ENCODE measurements around the gene NBPF4.
"Not testable (repeated sequence)": the region's sequence is repeated elsewhere in the genome, so short reads cannot be mapped to it uniquely, and the experiment has no call there.

NBPF4 gene

GRCh38 chr1:108227772-108228171 is 16.1 kb downstream of the NBPF4 start:
- H3K79me1 ChIP-seq (ENCODE audit: low read depth, low read length); H3K4me3 ChIP-seq (ENCODE audit: low read length in 2 of 2); H4K8ac ChIP-seq (ENCODE audit: low read depth, low read length); H3K27me3 ChIP-seq (ENCODE audit: control insufficient read depth in 3 of 3, insufficient read depth in 3 of 3, low read depth in 1 of 3, low read length in 3 of 3); H3K4ac ChIP-seq (ENCODE audit: low read length); H3K14ac ChIP-seq (ENCODE audit: low read length); H3K27ac ChIP-seq (replicated peaks; ENCODE audit: low read length); H2BK120ac ChIP-seq (ENCODE audit: low read depth, low read length); H3K36me3 ChIP-seq (replicated peaks in 1 of 2; ENCODE audit: control insufficient read depth in 2 of 2, insufficient read depth in 2 of 2, low read length in 2 of 2); H3K9ac ChIP-seq (ENCODE audit: low read depth, low read length, poor library complexity); DNase-seq (ENCODE audit: low spot score); H2AK5ac ChIP-seq (ENCODE audit: low read depth, low read length); H2BK15ac ChIP-seq (ENCODE audit: low read length); H3K4me2 ChIP-seq (ENCODE audit: insufficient read depth, low read length, poor library complexity, severe bottlenecking); H3K18ac ChIP-seq (ENCODE audit: low read length); H3K4me1 ChIP-seq (ENCODE audit: control insufficient read depth in 2 of 2, insufficient read depth in 1 of 2, low read depth in 1 of 2, low read length in 2 of 2); H3K9me3 ChIP-seq (replicated peaks in 1 of 2; ENCODE audit: control insufficient read depth in 2 of 2, insufficient read depth in 1 of 2, low read depth in 1 of 2, low read length in 2 of 2); H4K91ac ChIP-seq (ENCODE audit: low read depth, low read length, poor library complexity); H2BK5ac ChIP-seq (ENCODE audit: low read length); H2AFZ ChIP-seq (ENCODE audit: low read length); H3K23ac ChIP-seq (ENCODE audit: low read depth, low read length, poor library complexity); H2BK12ac ChIP-seq (ENCODE audit: low read length): not testable (repeated sequence)
- no CpG with 5 or more reads among the region's 7 CpGs for WGBS, 2 donors (ENCODE audit: extremely low coverage in 2 of 2, insufficient read length in 2 of 2, insufficient replicate concordance in 1 of 2)

DNA sequence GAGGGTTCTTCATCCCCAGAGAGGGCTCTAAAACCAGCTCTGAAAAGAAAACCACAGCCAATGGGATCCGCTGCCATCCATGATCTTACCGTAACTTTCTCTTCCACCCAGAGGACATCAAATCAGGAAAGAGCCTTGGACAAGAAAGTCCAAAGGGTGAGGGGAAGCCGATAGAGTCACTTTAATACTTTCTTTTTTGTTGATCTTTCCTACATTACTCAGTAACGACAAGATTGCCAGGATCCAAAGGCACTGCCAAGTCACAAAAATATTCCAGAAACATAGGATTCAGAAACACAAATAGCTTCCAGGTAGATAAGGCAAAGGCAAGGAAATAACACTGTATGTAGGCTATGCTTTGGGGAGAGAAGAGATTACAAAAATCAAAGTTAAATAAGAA is 17.0 kb downstream of the NBPF4 start:
- not testable (repeated sequence) for H2BK120ac ChIP-seq (ENCODE audit: low read depth, low read length); H3K4me1 ChIP-seq (ENCODE audit: control insufficient read depth in 2 of 2, insufficient read depth in 1 of 2, low read depth in 1 of 2, low read length in 2 of 2); H3K4me3 ChIP-seq (ENCODE audit: low read length in 2 of 2); H3K9me3 ChIP-seq (replicated peaks in 1 of 2; ENCODE audit: control insufficient read depth in 2 of 2, insufficient read depth in 1 of 2, low read depth in 1 of 2, low read length in 2 of 2); H3K4me2 ChIP-seq (ENCODE audit: insufficient read depth, low read length, poor library complexity, severe bottlenecking); H2BK5ac ChIP-seq (ENCODE audit: low read length); H3K27me3 ChIP-seq (ENCODE audit: control insufficient read depth in 3 of 3, insufficient read depth in 3 of 3, low read depth in 1 of 3, low read length in 3 of 3); DNase-seq (ENCODE audit: low spot score); H2BK12ac ChIP-seq (ENCODE audit: low read length); H2AFZ ChIP-seq (ENCODE audit: low read length); H3K23ac ChIP-seq (ENCODE audit: low read depth, low read length, poor library complexity); H4K8ac ChIP-seq (ENCODE audit: low read depth, low read length); H3K4ac ChIP-seq (ENCODE audit: low read length); H3K14ac ChIP-seq (ENCODE audit: low read length); H3K9ac ChIP-seq (ENCODE audit: low read depth, low read length, poor library complexity); H2BK15ac ChIP-seq (ENCODE audit: low read length); H3K79me1 ChIP-seq (ENCODE audit: low read depth, low read length); H4K91ac ChIP-seq (ENCODE audit: low read depth, low read length, poor library complexity); H3K27ac ChIP-seq (replicated peaks; ENCODE audit: low read length); H3K18ac ChIP-seq (ENCODE audit: low read length); H3K36me3 ChIP-seq (replicated peaks in 1 of 2; ENCODE audit: control insufficient read depth in 2 of 2, insufficient read depth in 2 of 2, low read length in 2 of 2); H2AK5ac ChIP-seq (ENCODE audit: low read depth, low read length)
- WGBS, 2 donors (ENCODE audit: extremely low coverage in 2 of 2, insufficient read length in 2 of 2, insufficient replicate concordance in 1 of 2), result no CpG with 5 or more reads among the region's 4 CpGs

- not testable (repeated sequence) for H4K91ac ChIP-seq (ENCODE audit: low read depth, low read length, poor library complexity); H3K4ac ChIP-seq (ENCODE audit: low read length); H3K4me1 ChIP-seq (ENCODE audit: control insufficient read depth in 2 of 2, insufficient read depth in 1 of 2, low read depth in 1 of 2, low read length in 2 of 2); H3K18ac ChIP-seq (ENCODE audit: low read length); H2AFZ ChIP-seq (ENCODE audit: low read length); H3K9me3 ChIP-seq (replicated peaks in 1 of 2; ENCODE audit: control insufficient read depth in 2 of 2, insufficient read depth in 1 of 2, low read depth in 1 of 2, low read length in 2 of 2); H2BK5ac ChIP-seq (ENCODE audit: low read length); H3K79me1 ChIP-seq (ENCODE audit: low read depth, low read length); H3K23ac ChIP-seq (ENCODE audit: low read depth, low read length, poor library complexity); H4K8ac ChIP-seq (ENCODE audit: low read depth, low read length); H3K27me3 ChIP-seq (ENCODE audit: control insufficient read depth in 3 of 3, insufficient read depth in 3 of 3, low read depth in 1 of 3, low read length in 3 of 3); H2BK15ac ChIP-seq (ENCODE audit: low read length); H3K4me3 ChIP-seq (ENCODE audit: low read length in 2 of 2); H2BK120ac ChIP-seq (ENCODE audit: low read depth, low read length); H2BK12ac ChIP-seq (ENCODE audit: low read length); DNase-seq (ENCODE audit: low spot score); H3K9ac ChIP-seq (ENCODE audit: low read depth, low read length, poor library complexity); H3K4me2 ChIP-seq (ENCODE audit: insufficient read depth, low read length, poor library complexity, severe bottlenecking); H3K36me3 ChIP-seq (replicated peaks in 1 of 2; ENCODE audit: control insufficient read depth in 2 of 2, insufficient read depth in 2 of 2, low read length in 2 of 2); H3K14ac ChIP-seq (ENCODE audit: low read length); H2AK5ac ChIP-seq (ENCODE audit: low read depth, low read length); H3K27ac ChIP-seq (replicated peaks; ENCODE audit: low read length)
- WGBS, 2 donors (ENCODE audit: extremely low coverage in 2 of 2, insufficient read length in 2 of 2, insufficient replicate concordance in 1 of 2), result no CpG with 5 or more reads among the region's 7 CpGs
Measured at GRCh38 chr1:108223226-108223625, 20.6 kb downstream of the NBPF4 start.

DNA sequence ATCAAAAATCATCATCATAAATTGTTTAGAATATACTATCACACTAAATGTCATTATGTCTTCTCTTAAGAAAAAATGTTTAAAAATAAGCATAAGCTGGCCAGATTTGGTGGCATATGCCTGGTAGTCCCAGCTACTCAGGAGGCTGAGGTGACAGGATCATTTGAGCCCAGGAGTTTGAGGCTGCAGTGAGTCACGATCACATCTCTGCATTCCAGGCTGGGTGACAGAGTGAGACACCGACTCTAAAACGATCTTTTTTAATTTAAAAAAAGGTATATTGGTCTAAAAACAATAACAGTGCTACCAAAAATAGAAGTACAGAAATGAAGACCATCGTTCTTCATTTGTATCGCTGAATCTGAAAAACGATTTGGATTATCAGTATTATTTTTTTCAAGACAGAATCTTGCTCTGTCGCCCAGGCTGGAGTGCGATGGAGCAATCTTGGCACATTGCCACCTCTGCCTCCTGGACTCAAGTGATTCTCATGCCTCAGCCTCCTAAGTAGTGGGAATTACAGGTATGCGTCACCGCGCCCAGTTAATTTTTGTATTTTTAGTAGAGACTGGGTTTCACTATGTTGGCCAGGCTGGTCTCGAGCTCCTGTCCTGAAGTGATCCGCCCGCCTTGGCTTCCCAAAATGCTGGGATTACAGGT is 26.2 kb downstream of the NBPF4 start:
- not testable (repeated sequence) for DNase-seq (ENCODE audit: low spot score); H3K27me3 ChIP-seq (ENCODE audit: control insufficient read depth in 3 of 3, insufficient read depth in 3 of 3, low read depth in 1 of 3, low read length in 3 of 3); H3K9ac ChIP-seq (ENCODE audit: low read depth, low read length, poor library complexity); H3K18ac ChIP-seq (ENCODE audit: low read length); H2BK12ac ChIP-seq (ENCODE audit: low read length); H3K79me1 ChIP-seq (ENCODE audit: low read depth, low read length); H3K4ac ChIP-seq (ENCODE audit: low read length); H3K36me3 ChIP-seq (replicated peaks in 1 of 2; ENCODE audit: control insufficient read depth in 2 of 2, insufficient read depth in 2 of 2, low read length in 2 of 2); H3K4me2 ChIP-seq (ENCODE audit: insufficient read depth, low read length, poor library complexity, severe bottlenecking); H4K91ac ChIP-seq (ENCODE audit: low read depth, low read length, poor library complexity); H3K14ac ChIP-seq (ENCODE audit: low read length); H3K23ac ChIP-seq (ENCODE audit: low read depth, low read length, poor library complexity); H2BK15ac ChIP-seq (ENCODE audit: low read length); H2AK5ac ChIP-seq (ENCODE audit: low read depth, low read length); H3K4me3 ChIP-seq (ENCODE audit: low read length in 2 of 2); H3K4me1 ChIP-seq (ENCODE audit: control insufficient read depth in 2 of 2, insufficient read depth in 1 of 2, low read depth in 1 of 2, low read length in 2 of 2); H2AFZ ChIP-seq (ENCODE audit: low read length); H2BK120ac ChIP-seq (ENCODE audit: low read depth, low read length); H3K9me3 ChIP-seq (replicated peaks in 1 of 2; ENCODE audit: control insufficient read depth in 2 of 2, insufficient read depth in 1 of 2, low read depth in 1 of 2, low read length in 2 of 2); H3K27ac ChIP-seq (replicated peaks; ENCODE audit: low read length); H4K8ac ChIP-seq (ENCODE audit: low read depth, low read length); H2BK5ac ChIP-seq (ENCODE audit: low read length)
- WGBS, 2 donors (ENCODE audit: extremely low coverage in 2 of 2, insufficient read length in 2 of 2, insufficient replicate concordance in 1 of 2), result no CpG with 5 or more reads among the region's 14 CpGs

Measured in neuronal stem cell (in vitro differentiated cells).